Smooth muscle cell (in vitro differentiated cells): ENCODE measurements around the gene ARL10. TPM values are rescaled to one million over a fixed set of nuclear protein-coding genes. Genes with fewer than 3 reads are reported as not detected.

Source experiments
- DNase-seq: peaks from one replicate; lab custom pipeline; 2025; ENCODE audit not compliant: unreplicated experiment; lab: John Stamatoyannopoulos, UW
- H2AFZ ChIP-seq: fragments of 200-600 bp; sonication (generic); 2 replicates; pipeline ENCODE4 v1.6.0; 2016; ENCODE audit warnings: antibody characterized with exemption, low read depth, mild to moderate bottlenecking
- H3F3A ChIP-seq: fragments of 200-600 bp; sonication (generic); 2 replicates; pipeline ENCODE4 v1.6.0; 2017; ENCODE audit warnings: antibody characterized with exemption, low read depth
- H3K27ac ChIP-seq: fragments of 200-600 bp; sonication (generic); 2 replicates; pipeline ENCODE4 v1.5.1; 2016; ENCODE audit warnings: low read depth, mild to moderate bottlenecking
- H3K27me3 ChIP-seq: fragments of 200-600 bp; sonication (generic); 2 replicates; pipeline ENCODE4 v1.6.1; 2016; ENCODE audit warnings: low read depth, mild to moderate bottlenecking
- H3K36me3 ChIP-seq: fragments of 200-600 bp; sonication (generic); 2 replicates; pipeline ENCODE4 v1.5.1; 2016; ENCODE audit warnings: low read depth
- H3K4me1 ChIP-seq: fragments of 200-600 bp; sonication (generic); 2 replicates; pipeline ENCODE4 v1.5.1; 2016; ENCODE audit warnings: low read depth
- H3K4me2 ChIP-seq: fragments of 200-600 bp; sonication (generic); 2 replicates; pipeline ENCODE4 v1.6.0; 2016; ENCODE audit warnings: mild to moderate bottlenecking
- H3K4me3 ChIP-seq: fragments of 200-600 bp; sonication (generic); 2 replicates; pipeline ENCODE4 v1.5.1; 2016; ENCODE audit warnings: mild to moderate bottlenecking
- H3K79me2 ChIP-seq: fragments of 200-600 bp; sonication (generic); 2 replicates; pipeline ENCODE4 v1.6.0; 2016; ENCODE audit warnings: low read depth, mild to moderate bottlenecking
- H3K9ac ChIP-seq: fragments of 200-600 bp; sonication (generic); 2 replicates; pipeline ENCODE4 v1.6.0; 2016; ENCODE audit warnings: low read depth
- H3K9me3 ChIP-seq: fragments of 200-600 bp; sonication (generic); replicated peaks from 2 replicates; pipeline ENCODE4 v1.5.1; 2016; ENCODE audit warnings: low read depth
- H4K20me1 ChIP-seq: fragments of 200-600 bp; sonication (generic); 2 replicates; pipeline ENCODE4 v1.6.0; 2016; ENCODE audit warnings: low read depth
- CTCF ChIP-seq: fragments of 200-600 bp; sonication (generic); IDR thresholded peaks from 2 replicates; pipeline ENCODE4 v1.5.1; 2017; ENCODE audit warnings: borderline replicate concordance, mild to moderate bottlenecking, antibody characterized with exemption; ENCODE audit not compliant: insufficient read depth, poor library complexity, severe bottlenecking
- WGBS: methylation state at CpG from one replicate; pipeline ENCODE4 v1.1.7; 2016; ENCODE audit warnings: low lambda C conversion rate; 5-methylcytosine and 5-hydroxymethylcytosine counted together
- polyA plus RNA-seq: library from polyadenylated mRNA; unstranded; fragments of >200 nt; fragmentation: Nextera tagmentation; extraction: Ambion mirVana; gene quantifications from 2 replicates; pipeline ENCODE4 v1.2.1, GENCODE V29; 2016
- total RNA-seq: library from RNA; depleted of rRNA; stranded (reverse); fragments of >200 nt; gene quantifications from 2 replicates; pipeline ENCODE4 v1.2.3, GENCODE V29; 2014

ARL10 gene
- total and polyA plus RNA-seq, 2 experiments from 2014 or later, result 5.6 to 10.7 TPM

DNA sequence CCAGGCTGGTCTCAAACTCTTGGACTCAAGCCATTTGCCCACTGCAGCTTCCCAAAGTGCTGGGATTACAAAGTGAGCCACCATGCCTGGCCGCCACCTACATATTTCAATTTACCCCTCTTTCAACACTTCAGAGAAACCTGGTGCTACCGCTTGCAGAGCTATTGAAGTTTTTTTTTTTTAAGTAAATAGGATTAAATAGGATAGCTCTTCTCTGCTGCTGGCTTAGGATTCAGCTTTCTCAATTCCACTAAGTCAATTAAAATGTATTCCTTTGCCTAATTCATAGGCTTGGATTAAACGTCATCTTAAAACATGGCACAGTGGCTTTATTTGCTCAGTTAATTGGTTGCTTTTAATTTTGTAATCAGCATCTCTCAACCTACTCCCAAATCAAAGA is 44.7 kb upstream of the ARL10 start:
- Histone ChIP-seq H3K4me1 (no peaks in the 10 kb centered on the region), H3K9me3 (no peaks in the 10 kb centered on the region), H3K9ac (no peak overlapping the region), H2AFZ (no peak overlapping the region), H4K20me1 (no peaks in the 10 kb centered on the region), H3F3A (no peaks in the 10 kb centered on the region), H3K4me2 (no peak overlapping the region), H3K27ac (no peak overlapping the region), H3K27me3 (no peaks in the 10 kb centered on the region), H3K4me3 (no peak overlapping the region), H3K79me2 (no peaks in the 10 kb centered on the region), H3K36me3 (peaks cover 7% of the 10 kb centered on the region)
- DNase-seq, result no peak
- TF ChIP-seq CTCF, result no peak
- 97% methylated on average over 3 of the region's 3 CpGs for WGBS

- Histone ChIP-seq H3K4me2 (no peak overlapping the region), H3K27me3 (no peaks in the 10 kb centered on the region), H3K9me3 (no peaks in the 10 kb centered on the region), H3K4me3 (no peak overlapping the region), H3K27ac (no peak overlapping the region), H3K9ac (no peak overlapping the region), H4K20me1 (no peaks in the 10 kb centered on the region), H3K4me1 (no peaks in the 10 kb centered on the region), H2AFZ (no peak overlapping the region), H3K36me3 (no peaks in the 10 kb centered on the region), H3K79me2 (no peaks in the 10 kb centered on the region), H3F3A (no peaks in the 10 kb centered on the region)
- DNase-seq, result no peak
- no peak for TF ChIP-seq CTCF
Observed at GRCh38 chr5:176334031-176334770, 31.1 kb upstream of the ARL10 start.

DNA sequence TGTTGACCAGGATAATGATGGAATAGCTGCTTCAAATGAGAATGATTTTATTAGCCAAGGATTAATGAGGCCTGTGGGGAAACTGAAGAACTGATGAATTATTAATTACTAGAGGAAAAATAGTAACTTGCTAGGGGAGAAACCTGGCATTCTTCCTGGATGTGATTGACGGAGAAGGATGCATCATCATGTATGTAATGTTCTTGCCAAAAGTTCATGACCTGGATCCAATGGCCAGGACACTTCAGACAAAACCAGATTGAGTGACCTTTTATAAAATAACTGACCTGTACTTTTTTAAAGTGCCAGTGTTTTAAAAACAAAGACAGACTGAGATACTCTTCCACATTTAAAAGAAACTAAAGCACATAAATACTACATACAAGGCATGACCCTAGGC is 27.4 kb upstream of the ARL10 start:
- Histone ChIP-seq H3F3A (no peaks in the 10 kb centered on the region), H3K9ac (no peak overlapping the region), H3K9me3 (no peaks in the 10 kb centered on the region), H2AFZ (no peak overlapping the region), H3K4me1 (no peaks in the 10 kb centered on the region), H3K79me2 (no peaks in the 10 kb centered on the region), H3K4me2 (no peak overlapping the region), H4K20me1 (no peaks in the 10 kb centered on the region), H3K36me3 (no peaks in the 10 kb centered on the region), H3K4me3 (no peak overlapping the region), H3K27me3 (no peaks in the 10 kb centered on the region), H3K27ac (no peak overlapping the region)
- 94% methylated on average over 1 of the region's 1 CpG for WGBS
- DNase-seq, result no peak
- no peak for TF ChIP-seq CTCF

DNA sequence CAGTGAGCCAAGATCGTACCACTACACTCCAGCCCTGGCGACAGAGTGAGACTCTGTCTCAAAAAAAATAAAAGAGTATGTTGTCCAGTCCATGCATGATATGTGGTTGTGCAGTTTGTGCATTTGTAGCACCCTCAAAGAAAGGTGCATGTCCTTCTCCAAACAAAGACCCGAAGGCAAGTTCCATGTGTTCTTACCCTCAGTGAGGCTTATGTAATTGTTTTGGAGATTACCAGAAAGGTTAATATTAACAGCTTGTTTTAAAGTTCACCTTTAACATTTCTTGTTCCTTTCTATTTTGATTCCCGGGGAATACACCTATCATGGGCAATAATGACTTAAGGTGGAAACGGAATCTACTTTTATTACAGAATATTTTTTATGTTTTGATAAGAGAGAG is 26.0 kb upstream of the ARL10 start:
- H3K4me1 ChIP-seq, result no peaks in the 10 kb centered on the region
- H3F3A ChIP-seq, result no peaks in the 10 kb centered on the region
- no peak overlapping the region for H3K4me3 ChIP-seq
- H3K9me3 ChIP-seq, result no peaks in the 10 kb centered on the region
- WGBS, result 89% methylated on average over 5 of the region's 5 CpGs
- TF ChIP-seq CTCF, result no peak
- no peaks in the 10 kb centered on the region for H4K20me1 ChIP-seq
- no peak overlapping the region for H3K4me2 ChIP-seq
- H3K9ac ChIP-seq, result no peak overlapping the region
- H3K36me3 ChIP-seq, result no peaks in the 10 kb centered on the region
- H3K27ac ChIP-seq, result no peak overlapping the region
- no peak for DNase-seq
- no peaks in the 10 kb centered on the region for H3K27me3 ChIP-seq
- H3K79me2 ChIP-seq, result no peaks in the 10 kb centered on the region
- H2AFZ ChIP-seq, result no peak overlapping the region
